ENCODE data around the gene TIMMDC1. TPM values are rescaled to one million over a fixed set of nuclear protein-coding genes. Genes with fewer than 3 reads are reported as not detected.
A peak's percentile ranks its signal among the peaks of the same experiment; 100 is the strongest.

The TIMMDC1 gene
- total RNA-seq, 4 donors from 2014 or later: 29.7 to 59.4 (median 40.3) TPM

GRCh38 chr3:119468041-119468440, 30.3 kb upstream of the TIMMDC1 start:
- no peak for TF ChIP-seq CTCF (IDR thresholded peaks at IDR 0.05)
- Histone ChIP-seq H3K36me3 (no peaks in the 10 kb centered on the region), H3K9me3 (no peaks in the 10 kb centered on the region), H3K4me1 (peaks cover 0 to 19% (median 4%) of the 10 kb centered on the region in 4 donors), H3K4me3 (peak overlapping the region in 1 of 4 donors; percentile 80), H3K27ac (peak overlapping the region in 1 of 4 donors; percentile 82), H3K27me3 (no peaks in the 10 kb centered on the region)
- DNase-seq: no peak

GRCh38 chr3:119469418-119470189, 28.7 kb upstream of the TIMMDC1 start:
- no peak for TF ChIP-seq CTCF (IDR thresholded peaks at IDR 0.05)
- no peak for TF ChIP-seq POLR2A (IDR thresholded peaks at IDR 0.05)
- H3K4me3 ChIP-seq: peak overlapping the region; percentile 80 to 94 (median 84)
- no peak for DNase-seq
- H3K27ac ChIP-seq: peak overlapping the region in 3 of 4 donors; percentile 82 to 90 (median 83)
- H3K4me1 ChIP-seq: peaks cover 0 to 19% (median 4%) of the 10 kb centered on the region in 4 donors
- peaks cover 0 to 13% (median 0%) of the 10 kb centered on the region in 3 donors for H3K36me3 ChIP-seq
- H3K27me3 ChIP-seq: no peaks in the 10 kb centered on the region
- no peaks in the 10 kb centered on the region for H3K9me3 ChIP-seq

GRCh38 chr3:119470866-119471265, 27.5 kb upstream of the TIMMDC1 start:
- H3K27me3 ChIP-seq: no peaks in the 10 kb centered on the region
- peak overlapping the region in 3 of 4 donors; percentile 1 to 69 (median 20) for H3K27ac ChIP-seq
- H3K9me3 ChIP-seq: no peaks in the 10 kb centered on the region
- H3K4me3 ChIP-seq: peak overlapping the region in 1 of 4 donors; percentile 21
- TF ChIP-seq POLR2A (IDR thresholded peaks at IDR 0.05): no peak
- TF ChIP-seq CTCF (IDR thresholded peaks at IDR 0.05): peak in 1 of 6 experiments; percentile 16
- DNase-seq: no peak
- peaks cover 0 to 19% (median 0%) of the 10 kb centered on the region in 3 donors for H3K36me3 ChIP-seq
- H3K4me1 ChIP-seq: peaks cover 0 to 19% (median 4%) of the 10 kb centered on the region in 4 donors

GRCh38 chr3:119481079-119481478, 17.3 kb upstream of the TIMMDC1 start:
- H3K36me3 ChIP-seq: peaks cover 0 to 72% (median 0%) of the 10 kb centered on the region in 3 donors
- no peaks in the 10 kb centered on the region for H3K4me1 ChIP-seq
- no peak for TF ChIP-seq POLR2A (IDR thresholded peaks at IDR 0.05)
- no peak for TF ChIP-seq CTCF (IDR thresholded peaks at IDR 0.05)
- H3K27ac ChIP-seq: no peak overlapping the region
- no peak overlapping the region for H3K4me3 ChIP-seq
- no peak for DNase-seq
- H3K27me3 ChIP-seq: no peaks in the 10 kb centered on the region
- no peaks in the 10 kb centered on the region for H3K9me3 ChIP-seq

- no peaks in the 10 kb centered on the region for H3K9me3 ChIP-seq
- no peak for TF ChIP-seq CTCF (IDR thresholded peaks at IDR 0.05)
- no peak for TF ChIP-seq POLR2A (IDR thresholded peaks at IDR 0.05)
- H3K27me3 ChIP-seq: no peaks in the 10 kb centered on the region
- no peaks in the 10 kb centered on the region for H3K4me1 ChIP-seq
- peaks cover 0 to 77% (median 0%) of the 10 kb centered on the region in 3 donors for H3K36me3 ChIP-seq
- no peak overlapping the region for H3K27ac ChIP-seq
- no peak for DNase-seq
- no peak overlapping the region for H3K4me3 ChIP-seq
Measured at GRCh38 chr3:119483101-119483500, 15.2 kb upstream of the TIMMDC1 start.
